Esophagus (tissue), 2 donors: Measurements from ENCODE around the gene SARS1. TPM values are rescaled to one million over a fixed set of nuclear protein-coding genes. Genes with fewer than 3 reads are reported as not detected.

Source experiments
- H3K27ac ChIP-seq, 2 donors: one replicate each; pipeline ENCODE4 v1.5.1; 2013; ENCODE audit warnings: low read depth in 2 of 2, mild to moderate bottlenecking in 2 of 2, inconsistent platforms in 1 of 2, low read length in 1 of 2, moderate library complexity in 1 of 2
- H3K27me3 ChIP-seq, 2 donors: one replicate each; pipeline ENCODE4 v1.6.1; 2013; ENCODE audit warnings: low read length in 2 of 2, control low read depth in 1 of 2, mild to moderate bottlenecking in 1 of 2; ENCODE audit not compliant: insufficient read depth in 2 of 2, control insufficient read depth in 1 of 2
- H3K36me3 ChIP-seq, 2 donors: one replicate each; pipeline ENCODE4 v1.6.1; 2013; ENCODE audit warnings: low read length in 1 of 2; ENCODE audit not compliant: control insufficient read depth in 2 of 2, insufficient read depth in 2 of 2
- H3K4me1 ChIP-seq, 2 donors: one replicate each; pipeline ENCODE4 v1.6.1; 2013; ENCODE audit warnings: low read length in 1 of 2; ENCODE audit not compliant: control insufficient read depth in 2 of 2, insufficient read depth in 2 of 2
- H3K4me3 ChIP-seq, 2 donors: one replicate each; pipeline ENCODE4 v1.5.1; 2013; ENCODE audit warnings: low read length in 2 of 2, mild to moderate bottlenecking in 2 of 2, low read depth in 1 of 2, moderate library complexity in 1 of 2
- H3K9me3 ChIP-seq, 2 donors: one replicate each; pipeline ENCODE4 v1.6.1; 2013; ENCODE audit warnings: mild to moderate bottlenecking in 2 of 2, low read depth in 1 of 2, low read length in 1 of 2, moderate library complexity in 1 of 2; ENCODE audit not compliant: control insufficient read depth in 2 of 2, insufficient read depth in 1 of 2
- WGBS, 2 donors: extraction: QIAGEN DNeasy Blood & Tissue Kit; methylation state at CpG; one replicate each; pipeline ENCODE4 v1.1.7; 2013; 5-methylcytosine and 5-hydroxymethylcytosine counted together
- polyA plus RNA-seq, 2 donors: library from polyadenylated mRNA; stranded (reverse); fragments of 200-250 nt; gene quantifications; one replicate each; pipeline ENCODE4 v1.2.3, GENCODE V29; 2013
- donor health status: healthy with polysubstance abuse.
- donor health status: Bipolar disorder and iron deficiency.

SARS1 gene
- polyA plus RNA-seq, 2 donors, result 31.4 to 124 TPM

DNA sequence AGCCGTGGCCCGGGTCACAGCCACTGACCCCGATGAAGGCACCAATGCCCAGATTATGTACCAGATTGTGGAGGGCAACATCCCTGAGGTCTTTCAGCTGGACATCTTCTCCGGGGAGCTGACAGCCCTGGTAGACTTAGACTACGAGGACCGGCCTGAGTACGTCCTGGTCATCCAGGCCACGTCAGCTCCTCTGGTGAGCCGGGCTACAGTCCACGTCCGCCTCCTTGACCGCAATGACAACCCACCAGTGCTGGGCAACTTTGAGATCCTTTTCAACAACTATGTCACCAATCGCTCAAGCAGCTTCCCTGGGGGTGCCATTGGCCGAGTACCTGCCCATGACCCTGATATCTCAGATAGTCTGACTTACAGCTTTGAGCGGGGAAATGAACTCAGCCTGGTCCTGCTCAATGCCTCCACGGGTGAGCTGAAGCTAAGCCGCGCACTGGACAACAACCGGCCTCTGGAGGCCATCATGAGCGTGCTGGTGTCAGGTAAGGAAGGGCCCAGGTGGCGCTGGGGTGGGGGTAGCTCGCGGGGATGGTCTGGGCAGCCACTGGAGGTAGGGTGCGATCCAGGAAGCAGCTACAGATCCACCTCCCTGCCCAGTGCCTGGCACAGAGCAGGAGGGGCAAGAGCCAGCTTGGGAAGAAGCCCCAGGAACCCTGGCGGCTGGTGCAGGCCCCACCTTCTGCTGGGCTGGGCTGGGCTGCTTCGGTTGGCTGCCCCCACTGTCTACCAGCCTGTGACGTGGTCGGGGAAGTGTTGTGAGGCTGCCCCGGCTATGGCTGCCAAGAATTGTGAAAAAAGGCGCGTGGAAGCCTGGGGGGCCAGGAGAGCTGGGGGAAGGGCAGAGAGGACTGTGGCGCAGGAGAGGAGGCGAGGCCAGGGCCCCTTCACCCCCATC, 39.4 kb downstream of the SARS1 start:
- Histone ChIP-seq H3K36me3 (peaks cover 0 to 8% of the 10 kb centered on the region in 2 donors), H3K4me3 (peak overlapping the region; percentile 38 to 50), H3K27me3 (no peaks in the 10 kb centered on the region), H3K9me3 (peaks cover 0 to 2% of the 10 kb centered on the region in 2 donors), H3K27ac (peak overlapping the region; percentile 87 to 95), H3K4me1 (peaks cover 13 to 41% of the 10 kb centered on the region in 2 donors)
- 62 to 67% methylated on average over 33 of the region's 33 CpGs for WGBS, 2 donors

GRCh38 chr1:109253803-109254620, 40.3 kb downstream of the SARS1 start:
- WGBS, 2 donors, result 26 to 39% methylated on average over 8 to 9 of the region's 9 CpGs
- Histone ChIP-seq H3K27ac (peak overlapping the region; percentile 87 to 95), H3K36me3 (peaks cover 0 to 13% of the 10 kb centered on the region in 2 donors), H3K9me3 (peaks cover 0 to 2% of the 10 kb centered on the region in 2 donors), H3K27me3 (no peaks in the 10 kb centered on the region), H3K4me1 (peaks cover 13 to 39% of the 10 kb centered on the region in 2 donors), H3K4me3 (peak overlapping the region; percentile 38 to 50)

GRCh38 chr1:109254621-109255096, 40.9 kb downstream of the SARS1 start:
- WGBS, 2 donors, result 52 to 54% methylated on average over 7 of the region's 7 CpGs
- Histone ChIP-seq H3K9me3 (peaks cover 0 to 2% of the 10 kb centered on the region in 2 donors), H3K36me3 (peaks cover 0 to 13% of the 10 kb centered on the region in 2 donors), H3K27ac (peak overlapping the region; percentile 87 to 95), H3K27me3 (no peaks in the 10 kb centered on the region), H3K4me3 (peak overlapping the region; percentile 34 to 38), H3K4me1 (peaks cover 13 to 37% of the 10 kb centered on the region in 2 donors)

GRCh38 chr1:109255097-109255651, 41.5 kb downstream of the SARS1 start:
- Histone ChIP-seq H3K4me3 (peak overlapping the region; percentile 34 to 38), H3K36me3 (peaks cover 0 to 13% of the 10 kb centered on the region in 2 donors), H3K27me3 (no peaks in the 10 kb centered on the region), H3K9me3 (peaks cover 0 to 2% of the 10 kb centered on the region in 2 donors), H3K27ac (peak overlapping the region; percentile 87 to 95), H3K4me1 (peaks cover 13 to 35% of the 10 kb centered on the region in 2 donors)
- WGBS, 2 donors, result 36 to 51% methylated on average over 15 of the region's 15 CpGs

GRCh38 chr1:109255678-109256077, 42.0 kb downstream of the SARS1 start:
- H3K27ac ChIP-seq, result no peak overlapping the region
- no peak overlapping the region for H3K4me3 ChIP-seq
- H3K4me1 ChIP-seq, result peaks cover 13 to 30% of the 10 kb centered on the region in 2 donors
- H3K36me3 ChIP-seq, result peaks cover 0 to 17% of the 10 kb centered on the region in 2 donors
- H3K27me3 ChIP-seq, result no peaks in the 10 kb centered on the region
- peaks cover 0 to 2% of the 10 kb centered on the region in 2 donors for H3K9me3 ChIP-seq
- WGBS, 2 donors, result 84 to 85% methylated on average over 5 of the region's 5 CpGs

DNA sequence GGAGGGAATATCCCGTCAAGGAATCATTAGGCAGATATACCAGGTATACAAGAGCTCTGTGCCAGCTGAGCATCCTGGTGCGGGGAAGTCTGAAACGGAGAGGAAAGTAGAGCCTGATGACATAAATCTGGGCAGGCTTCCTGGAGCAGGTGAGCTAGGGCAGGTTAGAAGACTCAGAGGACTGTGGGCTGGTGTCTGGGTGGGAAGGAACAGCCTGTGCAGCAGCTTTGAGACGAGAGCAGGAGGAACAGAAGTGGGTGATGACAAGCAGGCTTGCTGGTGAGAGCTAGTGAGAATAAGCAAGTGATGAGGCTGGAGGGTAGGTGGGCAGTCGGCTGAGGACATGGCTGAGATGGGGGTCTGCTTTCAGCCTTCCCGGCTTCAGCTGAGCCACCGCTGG, 42.4 kb downstream of the SARS1 start:
- Histone ChIP-seq H3K4me1 (peaks cover 13 to 27% of the 10 kb centered on the region in 2 donors), H3K9me3 (peaks cover 0 to 2% of the 10 kb centered on the region in 2 donors), H3K36me3 (peaks cover 0 to 20% of the 10 kb centered on the region in 2 donors), H3K4me3 (no peak overlapping the region), H3K27me3 (no peaks in the 10 kb centered on the region), H3K27ac (peak overlapping the region in 1 of 2 donors; percentile 25)
- WGBS, 2 donors, result 70% methylated on average over 7 of the region's 7 CpGs

- Histone ChIP-seq H3K9me3 (no peaks in the 10 kb centered on the region), H3K4me1 (peaks cover 13 to 23% of the 10 kb centered on the region in 2 donors), H3K4me3 (no peak overlapping the region), H3K27me3 (no peaks in the 10 kb centered on the region), H3K27ac (peak overlapping the region; percentile 33 to 61), H3K36me3 (peaks cover 0 to 22% of the 10 kb centered on the region in 2 donors)
- WGBS, 2 donors, result 75 to 79% methylated on average over 5 of the region's 5 CpGs
These were observed 43.4 kb downstream of the SARS1 start for GRCh38 chr1:109256971-109257681.

DNA sequence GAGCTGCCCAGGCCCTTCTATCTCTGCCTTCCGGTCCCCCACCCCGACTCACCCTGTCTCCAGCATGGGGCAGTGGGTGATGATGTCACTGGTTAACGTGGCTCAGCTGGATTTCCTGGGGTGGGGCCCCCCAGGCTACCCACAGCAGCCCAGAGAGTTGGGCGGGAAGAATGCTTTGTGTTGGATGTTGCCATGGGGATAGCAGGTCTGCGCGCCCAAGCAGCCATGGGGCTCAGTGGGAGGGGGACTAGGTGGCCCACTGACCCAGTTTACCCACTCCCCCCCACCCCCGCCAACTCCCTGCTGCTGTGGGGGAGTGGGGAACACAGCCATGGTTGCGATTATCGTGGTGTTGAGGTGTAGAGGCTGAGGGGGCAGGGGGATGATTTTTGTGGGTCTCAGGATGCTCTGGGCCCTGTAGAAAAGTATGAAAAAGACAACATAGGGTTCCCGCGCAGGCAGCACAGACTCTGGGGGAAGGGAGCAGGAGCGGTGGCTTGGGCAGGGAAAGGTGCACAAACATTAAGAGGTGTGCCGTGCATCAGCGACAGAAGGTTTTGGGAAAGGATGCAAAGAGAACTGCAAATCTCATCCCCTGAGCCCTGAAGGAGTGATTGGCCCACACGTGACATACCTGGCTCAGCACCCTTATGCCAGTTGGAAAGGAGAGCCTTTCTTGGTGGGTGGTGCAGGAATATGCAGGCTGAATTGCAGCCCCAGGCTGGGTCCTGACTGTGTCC, 44.1 kb downstream of the SARS1 start:
- Histone ChIP-seq H3K4me3 (no peak overlapping the region), H3K4me1 (peaks cover 15 to 28% of the 10 kb centered on the region in 2 donors), H3K9me3 (no peaks in the 10 kb centered on the region), H3K27ac (peak overlapping the region; percentile 33 to 50), H3K36me3 (peaks cover 0 to 21% of the 10 kb centered on the region in 2 donors), H3K27me3 (no peaks in the 10 kb centered on the region)
- WGBS, 2 donors, result 56 to 72% methylated on average over 15 of the region's 15 CpGs
